ENCODE measurements around the gene TJP2. TPM values are rescaled to one million over a fixed set of nuclear protein-coding genes. Genes with fewer than 3 reads are reported as not detected.

Gene TJP2
- total RNA-seq, 1 experiment from 2014 or later = 2.3 TPM

DNA sequence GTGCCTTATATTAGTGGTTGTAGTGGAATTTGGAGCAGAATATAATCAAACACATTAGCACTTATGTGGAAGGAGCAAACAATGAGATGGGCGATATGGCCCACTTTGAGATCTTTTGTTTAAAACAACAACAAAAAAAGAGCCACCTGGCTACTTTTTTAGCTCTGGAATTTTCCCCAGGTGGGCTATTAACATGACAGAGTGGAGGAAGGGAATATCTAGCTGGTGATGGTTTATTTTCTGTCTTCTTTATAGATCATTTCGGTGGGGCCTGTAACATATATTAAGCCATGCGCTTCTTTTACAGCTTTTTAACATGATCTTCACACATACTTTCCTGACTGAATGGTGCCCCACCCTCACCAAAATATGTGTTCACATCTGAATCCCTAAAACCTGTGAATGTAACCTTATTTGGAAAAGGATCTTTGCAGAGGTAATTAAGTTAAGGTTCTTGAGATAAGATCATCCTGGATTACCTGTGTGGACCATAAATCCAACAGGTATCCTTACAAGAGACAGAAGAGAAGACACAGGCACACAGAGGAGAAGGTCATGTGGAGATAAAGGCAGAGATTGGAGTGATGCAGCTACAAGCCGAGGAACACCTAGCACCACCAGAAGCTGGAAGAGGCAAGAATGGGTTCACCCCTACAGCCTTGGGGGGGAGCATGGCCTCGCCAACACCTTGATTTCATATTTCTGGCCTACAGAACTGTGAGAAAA lies 134.3 kb downstream of the TJP2 start:
- Histone ChIP-seq H3K4me3 (ENCODE audit: low read length) (no peak overlapping the region), H3K9me3 (ENCODE audit: low read length) (peaks cover 9% of the 10 kb centered on the region; the same call in 1 of the 2 replicates), H3K9ac (ENCODE audit: low read length) (no peak overlapping the region), H2AFZ (ENCODE audit: low read length) (no peak overlapping the region), H3K9me2 (replicated peaks; ENCODE audit: insufficient read depth, low read length) (no peaks in the 10 kb centered on the region), H3K36me3 (ENCODE audit: insufficient read depth, low read length) (no peaks in the 10 kb centered on the region), H3K27ac (ENCODE audit: low read length) (no peak overlapping the region), H3K79me2 (ENCODE audit: low read length) (no peaks in the 10 kb centered on the region), H3K27me3 (ENCODE audit: low read length) (no peaks in the 10 kb centered on the region), H3K4me2 (ENCODE audit: low read depth, low read length, poor library complexity, severe bottlenecking) (no peak overlapping the region), H4K20me1 (ENCODE audit: insufficient read depth, low read depth, low read length) (no peaks in the 10 kb centered on the region), H3K4me1 (ENCODE audit: low read length) (no peaks in the 10 kb centered on the region)
- DNase-seq = no peak

DNA sequence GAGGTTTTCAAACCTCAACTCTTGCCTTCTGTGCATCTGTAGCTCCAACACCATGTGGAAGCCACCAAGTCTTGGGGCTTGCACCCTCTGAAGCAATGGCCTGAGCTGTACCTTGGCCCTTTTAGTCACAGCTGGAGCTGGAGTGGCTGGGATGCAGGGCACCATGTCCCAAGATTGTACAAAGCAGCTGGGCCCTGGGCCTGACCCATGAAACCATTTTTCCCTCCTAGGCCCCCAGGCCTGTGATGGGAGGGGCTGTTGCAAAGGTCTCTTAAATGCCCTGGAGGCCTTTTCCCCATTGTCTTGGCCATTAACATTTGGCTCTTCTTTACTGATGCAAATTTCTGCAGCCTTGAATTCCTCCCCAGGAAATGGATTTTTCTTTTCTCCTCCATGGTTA lies 139.1 kb downstream of the TJP2 start:
- Histone ChIP-seq H3K4me3 (ENCODE audit: low read length) (no peak overlapping the region), H3K27me3 (ENCODE audit: low read length) (no peaks in the 10 kb centered on the region), H3K4me1 (ENCODE audit: low read length) (no peaks in the 10 kb centered on the region), H2AFZ (ENCODE audit: low read length) (no peak overlapping the region), H3K36me3 (ENCODE audit: insufficient read depth, low read length) (no peaks in the 10 kb centered on the region), H3K79me2 (ENCODE audit: low read length) (no peaks in the 10 kb centered on the region), H3K27ac (ENCODE audit: low read length) (no peak overlapping the region), H3K9me2 (replicated peaks; ENCODE audit: insufficient read depth, low read length) (no peaks in the 10 kb centered on the region), H4K20me1 (ENCODE audit: insufficient read depth, low read depth, low read length) (no peaks in the 10 kb centered on the region), H3K9me3 (ENCODE audit: low read length) (peaks cover 11% of the 10 kb centered on the region; the same call in 1 of the 2 replicates), H3K4me2 (ENCODE audit: low read depth, low read length, poor library complexity, severe bottlenecking) (no peak overlapping the region), H3K9ac (ENCODE audit: low read length) (no peak overlapping the region)
- DNase-seq = no peak

DNA sequence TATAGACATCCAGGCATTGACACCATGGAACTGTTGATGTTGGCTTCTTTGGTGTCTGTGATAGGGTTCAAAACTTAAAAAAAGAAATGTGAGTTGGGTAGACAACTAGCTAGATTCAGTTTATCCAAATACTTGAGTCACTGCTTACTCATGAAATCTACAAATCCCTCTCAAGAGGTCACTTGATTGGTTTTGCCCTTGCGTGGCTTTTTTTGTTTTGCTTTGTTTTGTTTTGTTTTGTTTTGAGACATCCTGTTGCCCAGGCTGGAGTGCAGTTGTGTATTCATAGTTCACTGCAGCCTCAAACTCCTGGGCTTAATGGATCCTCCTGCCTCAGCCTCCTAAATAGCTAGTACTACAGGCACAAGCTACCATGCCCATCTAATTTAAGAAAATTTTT lies 140.5 kb downstream of the TJP2 start:
- no peak overlapping the region for H3K27ac ChIP-seq (ENCODE audit: low read length)
- H3K9me3 ChIP-seq (ENCODE audit: low read length) = peaks cover 11% of the 10 kb centered on the region; the same call in 1 of the 2 replicates
- H3K4me2 ChIP-seq (ENCODE audit: low read depth, low read length, poor library complexity, severe bottlenecking) = no peak overlapping the region
- H3K4me3 ChIP-seq (ENCODE audit: low read length) = no peak overlapping the region
- H3K4me1 ChIP-seq (ENCODE audit: low read length) = no peaks in the 10 kb centered on the region
- no peaks in the 10 kb centered on the region for H3K9me2 ChIP-seq (replicated peaks; ENCODE audit: insufficient read depth, low read length)
- no peak overlapping the region for H2AFZ ChIP-seq (ENCODE audit: low read length)
- H3K9ac ChIP-seq (ENCODE audit: low read length) = no peak overlapping the region
- no peaks in the 10 kb centered on the region for H3K79me2 ChIP-seq (ENCODE audit: low read length)
- no peaks in the 10 kb centered on the region for H3K36me3 ChIP-seq (ENCODE audit: insufficient read depth, low read length)
- no peaks in the 10 kb centered on the region for H3K27me3 ChIP-seq (ENCODE audit: low read length)
- H4K20me1 ChIP-seq (ENCODE audit: insufficient read depth, low read depth, low read length) = no peaks in the 10 kb centered on the region
- DNase-seq = no peak

DNA sequence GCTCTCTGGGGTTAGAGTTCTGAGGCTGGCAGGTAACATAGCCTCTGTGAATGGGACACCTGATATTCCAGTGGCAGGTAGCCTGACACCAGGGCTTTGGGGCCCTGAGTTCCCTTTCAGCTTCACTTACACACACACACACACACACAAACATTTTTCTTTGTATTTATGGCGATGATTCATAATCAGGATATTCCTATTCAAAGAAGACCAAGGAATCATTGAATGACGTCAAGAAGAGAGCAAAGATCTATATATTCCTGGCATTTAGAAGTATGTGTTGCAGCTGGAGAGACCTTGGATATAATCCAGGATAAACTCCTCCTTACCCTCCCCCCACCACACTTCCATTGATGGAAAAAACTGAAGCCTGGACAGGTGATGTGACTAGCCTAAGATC lies 143.0 kb downstream of the TJP2 start:
- H3K27ac ChIP-seq (ENCODE audit: low read length) = no peak overlapping the region
- H3K4me2 ChIP-seq (ENCODE audit: low read depth, low read length, poor library complexity, severe bottlenecking) = no peak overlapping the region
- H3K27me3 ChIP-seq (ENCODE audit: low read length) = no peaks in the 10 kb centered on the region
- H3K9me3 ChIP-seq (ENCODE audit: low read length) = peaks cover 11% of the 10 kb centered on the region; the same call in 1 of the 2 replicates
- H3K9ac ChIP-seq (ENCODE audit: low read length) = no peak overlapping the region
- H3K36me3 ChIP-seq (ENCODE audit: insufficient read depth, low read length) = no peaks in the 10 kb centered on the region
- H3K4me1 ChIP-seq (ENCODE audit: low read length) = no peaks in the 10 kb centered on the region
- no peaks in the 10 kb centered on the region for H3K9me2 ChIP-seq (replicated peaks; ENCODE audit: insufficient read depth, low read length)
- no peak overlapping the region for H3K4me3 ChIP-seq (ENCODE audit: low read length)
- H4K20me1 ChIP-seq (ENCODE audit: insufficient read depth, low read depth, low read length) = no peaks in the 10 kb centered on the region
- H3K79me2 ChIP-seq (ENCODE audit: low read length) = no peaks in the 10 kb centered on the region
- no peak for DNase-seq
- no peak overlapping the region for H2AFZ ChIP-seq (ENCODE audit: low read length)

DNA sequence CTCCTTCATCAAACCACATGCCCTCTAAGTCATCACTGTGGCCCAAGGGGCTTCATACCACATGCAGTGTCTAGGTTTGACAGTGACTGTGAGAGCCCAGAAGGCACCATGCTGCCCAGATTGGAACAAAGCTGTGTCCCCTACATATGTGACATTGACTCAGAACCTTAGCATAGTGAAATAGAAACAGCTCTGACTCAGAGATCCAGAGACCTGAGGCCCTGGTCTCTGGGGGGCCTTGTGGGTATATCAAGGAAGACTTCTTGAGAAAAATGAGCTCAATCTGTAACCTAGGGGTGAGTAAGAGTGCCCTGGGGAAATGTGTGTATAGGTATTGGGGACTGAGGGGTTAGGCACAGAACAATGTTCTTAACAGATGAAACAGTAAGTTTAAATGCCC lies 143.8 kb downstream of the TJP2 start:
- H3K79me2 ChIP-seq (ENCODE audit: low read length) = no peaks in the 10 kb centered on the region
- H4K20me1 ChIP-seq (ENCODE audit: insufficient read depth, low read depth, low read length) = no peaks in the 10 kb centered on the region
- H3K9me3 ChIP-seq (ENCODE audit: low read length) = peaks cover 6% of the 10 kb centered on the region; the same call in 1 of the 2 replicates
- no peak for DNase-seq
- no peaks in the 10 kb centered on the region for H3K4me1 ChIP-seq (ENCODE audit: low read length)
- no peak overlapping the region for H3K9ac ChIP-seq (ENCODE audit: low read length)
- no peaks in the 10 kb centered on the region for H3K9me2 ChIP-seq (replicated peaks; ENCODE audit: insufficient read depth, low read length)
- no peak overlapping the region for H3K4me2 ChIP-seq (ENCODE audit: low read depth, low read length, poor library complexity, severe bottlenecking)
- no peak overlapping the region for H3K4me3 ChIP-seq (ENCODE audit: low read length)
- H3K27me3 ChIP-seq (ENCODE audit: low read length) = no peaks in the 10 kb centered on the region
- H3K27ac ChIP-seq (ENCODE audit: low read length) = no peak overlapping the region
- no peak overlapping the region for H2AFZ ChIP-seq (ENCODE audit: low read length)
- no peaks in the 10 kb centered on the region for H3K36me3 ChIP-seq (ENCODE audit: insufficient read depth, low read length)

DNA sequence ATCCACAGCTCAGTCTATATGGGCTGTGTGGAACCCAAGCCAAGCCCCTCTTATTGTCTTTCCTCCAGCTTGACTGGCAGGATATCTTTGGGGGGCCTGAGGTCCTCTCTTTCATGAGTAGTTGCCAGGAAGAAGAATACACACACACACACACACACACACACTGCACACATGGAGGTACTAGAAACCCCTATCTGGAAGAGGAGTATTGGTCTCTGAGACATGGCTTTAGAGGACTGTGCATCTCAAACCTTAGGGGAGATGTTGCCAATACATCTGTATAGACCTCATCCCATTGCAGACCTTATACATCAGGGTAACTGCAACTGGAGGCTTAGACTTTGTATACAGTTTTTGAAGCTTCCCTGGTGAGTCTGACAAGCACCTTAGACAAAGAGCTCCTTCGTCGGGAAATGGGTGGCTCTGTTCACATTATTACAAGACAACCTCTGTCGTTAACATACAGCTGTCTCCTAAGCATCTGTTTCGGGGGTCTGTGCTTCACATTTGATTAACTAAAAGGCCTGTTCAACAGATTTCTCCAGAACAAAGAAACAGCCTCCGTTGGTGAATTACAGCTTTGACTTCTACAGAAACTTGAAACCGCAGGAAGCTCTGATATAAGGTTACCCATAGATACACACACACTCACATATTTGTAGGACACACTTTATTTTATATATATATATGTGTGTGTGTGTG lies 145.4 kb downstream of the TJP2 start:
- no peaks in the 10 kb centered on the region for H3K27me3 ChIP-seq (ENCODE audit: low read length)
- H3K36me3 ChIP-seq (ENCODE audit: insufficient read depth, low read length) = no peaks in the 10 kb centered on the region
- H2AFZ ChIP-seq (ENCODE audit: low read length) = no peak overlapping the region
- H3K9me3 ChIP-seq (ENCODE audit: low read length) = no peaks in the 10 kb centered on the region
- no peaks in the 10 kb centered on the region for H3K79me2 ChIP-seq (ENCODE audit: low read length)
- no peak overlapping the region for H3K9ac ChIP-seq (ENCODE audit: low read length)
- no peak for DNase-seq
- no peaks in the 10 kb centered on the region for H4K20me1 ChIP-seq (ENCODE audit: insufficient read depth, low read depth, low read length)
- H3K9me2 ChIP-seq (replicated peaks; ENCODE audit: insufficient read depth, low read length) = no peaks in the 10 kb centered on the region
- H3K4me2 ChIP-seq (ENCODE audit: low read depth, low read length, poor library complexity, severe bottlenecking) = no peak overlapping the region
- H3K4me1 ChIP-seq (ENCODE audit: low read length) = no peaks in the 10 kb centered on the region
- no peak overlapping the region for H3K4me3 ChIP-seq (ENCODE audit: low read length)
- H3K27ac ChIP-seq (ENCODE audit: low read length) = no peak overlapping the region

DNA sequence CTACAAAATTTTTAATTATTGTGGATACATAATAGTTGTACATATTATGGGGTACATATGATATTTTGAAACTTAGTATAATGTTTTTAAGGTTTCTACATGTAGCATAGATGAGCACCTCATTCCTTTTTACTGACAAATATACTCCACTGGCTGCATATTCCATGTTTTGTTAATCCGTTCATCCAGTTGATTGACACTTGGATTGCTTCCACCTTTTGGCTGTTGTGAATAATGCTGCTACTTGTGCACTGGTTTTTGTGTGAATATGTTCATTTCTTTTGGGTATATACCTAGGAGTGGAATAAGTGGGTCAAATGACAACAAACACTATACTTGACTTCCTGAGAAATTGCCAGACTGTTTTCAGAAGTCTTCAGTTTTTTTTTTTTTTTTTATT lies 148.2 kb downstream of the TJP2 start:
- Histone ChIP-seq H3K79me2 (ENCODE audit: low read length) (no peaks in the 10 kb centered on the region), H3K4me1 (ENCODE audit: low read length) (no peaks in the 10 kb centered on the region), H2AFZ (ENCODE audit: low read length) (no peak overlapping the region), H3K27me3 (ENCODE audit: low read length) (no peaks in the 10 kb centered on the region), H3K36me3 (ENCODE audit: insufficient read depth, low read length) (no peaks in the 10 kb centered on the region), H4K20me1 (ENCODE audit: insufficient read depth, low read depth, low read length) (no peaks in the 10 kb centered on the region), H3K9me2 (replicated peaks; ENCODE audit: insufficient read depth, low read length) (no peaks in the 10 kb centered on the region), H3K9ac (ENCODE audit: low read length) (no peak overlapping the region), H3K4me3 (ENCODE audit: low read length) (no peak overlapping the region), H3K27ac (ENCODE audit: low read length) (no peak overlapping the region), H3K4me2 (ENCODE audit: low read depth, low read length, poor library complexity, severe bottlenecking) (no peak overlapping the region), H3K9me3 (ENCODE audit: low read length) (no peaks in the 10 kb centered on the region)
- DNase-seq = no peak

DNA sequence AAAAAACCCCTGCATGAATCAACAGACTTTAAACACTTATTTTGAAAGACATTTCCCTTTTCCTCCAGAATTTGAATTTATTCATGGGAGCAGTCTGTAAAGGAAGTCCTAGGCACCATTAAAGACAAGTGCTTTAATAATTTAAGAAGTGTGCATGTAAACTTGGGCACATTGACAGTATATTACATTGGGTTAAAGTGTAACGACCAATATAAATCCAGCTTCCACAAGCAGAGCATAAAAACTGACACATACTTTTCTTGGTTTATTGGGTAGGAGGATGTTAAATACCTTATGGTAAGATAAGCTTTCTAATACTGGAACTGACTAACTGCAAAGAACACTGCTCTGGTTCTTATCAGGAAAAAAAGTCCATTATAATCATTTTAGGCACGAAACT lies 149.8 kb downstream of the TJP2 start:
- Histone ChIP-seq H3K9me3 (ENCODE audit: low read length) (no peaks in the 10 kb centered on the region), H2AFZ (ENCODE audit: low read length) (no peak overlapping the region), H4K20me1 (ENCODE audit: insufficient read depth, low read depth, low read length) (no peaks in the 10 kb centered on the region)

More for the DNA sequence above, 149.8 kb downstream of the TJP2 start:
- Histone ChIP-seq H3K4me2 (ENCODE audit: low read depth, low read length, poor library complexity, severe bottlenecking) (no peak overlapping the region), H3K79me2 (ENCODE audit: low read length) (no peaks in the 10 kb centered on the region), H3K27ac (ENCODE audit: low read length) (no peak overlapping the region), H3K9me2 (replicated peaks; ENCODE audit: insufficient read depth, low read length) (no peaks in the 10 kb centered on the region), H3K9ac (ENCODE audit: low read length) (no peak overlapping the region), H3K36me3 (ENCODE audit: insufficient read depth, low read length) (no peaks in the 10 kb centered on the region), H3K4me1 (ENCODE audit: low read length) (no peaks in the 10 kb centered on the region), H3K27me3 (ENCODE audit: low read length) (no peaks in the 10 kb centered on the region), H3K4me3 (ENCODE audit: low read length) (no peak overlapping the region)
- no peak for DNase-seq
